HepG2 (cell line): Measurements from ENCODE around the gene SLC12A5. TPM values are rescaled to one million over a fixed set of nuclear protein-coding genes. Genes with fewer than 3 reads are reported as not detected.

Source experiments
- CENPX ChIP-seq: sonication (generic); formaldehyde crosslinking; IDR thresholded peaks from 2 replicates; pipeline ENCODE4 v1.9.0; 2021; ENCODE audit warnings: mild to moderate bottlenecking, missing genetic modification reagents, moderate library complexity
- HDAC1 ChIP-seq: sonication (generic); formaldehyde crosslinking; IDR thresholded peaks from 2 replicates; pipeline ENCODE4 v1.5.1; 2020; ENCODE audit warnings: mild to moderate bottlenecking, missing genetic modification reagents
- SOX5 ChIP-seq: IDR thresholded peaks from 2 replicates; pipeline ENCODE4 v1.6.1; 2016; ENCODE audit warnings: borderline replicate concordance
- ZFP1 ChIP-seq: IDR thresholded peaks from 2 replicates; pipeline ENCODE4 v1.6.1; 2016
- ZNF589 ChIP-seq: sonication (generic); formaldehyde crosslinking; conservative IDR thresholded peaks from 2 replicates; pipeline ENCODE4 v1.8.0; 2022; ENCODE audit warnings: mild to moderate bottlenecking, moderate library complexity, missing genetic modification reagents
- ZNF605 ChIP-seq: sonication (generic); formaldehyde crosslinking; IDR thresholded peaks from 2 replicates; pipeline ENCODE4 v1.8.0; 2022; ENCODE audit warnings: mild to moderate bottlenecking, missing genetic modification reagents
- polyA plus RNA-seq, 8 experiments: library from polyadenylated mRNA; depleted of rRNA in 3 of 8; stranded (reverse) in 7 of 8; unstranded in 1 of 8; fragments of >200 nt; fragmentation: Illumina TruSeq in 4 of 8; extraction: Trizol in 4 of 8; gene quantifications; 2 replicates each; pipeline versions ENCODE4 v1.2.1 to v1.2.3, GENCODE V29; 2011 to 2016; ENCODE audit warnings: low read depth in 4 of 8, missing spikeins in 1 of 8, mixed read lengths in 1 of 8; ENCODE audit not compliant: insufficient read depth in 1 of 8
- total RNA-seq, 5 experiments: library from RNA; depleted of rRNA; stranded (reverse); fragments of >200 nt; fragmentation: Illumina TruSeq; extraction: Trizol; gene quantifications; 2 replicates each; pipeline ENCODE4 v1.2.3, GENCODE V29; 2016; ENCODE audit warnings: low read depth in 1 of 5
- TF ChIP-seq, protein P1 (sequence below): sonication (generic); formaldehyde crosslinking; IDR thresholded peaks from 2 replicates; pipeline ENCODE4 v1.4.0; 2020; ENCODE audit warnings: missing genetic modification reagents
- TF ChIP-seq, protein P2 (sequence below), 2 experiments: sonication (generic) in 1 of 2; formaldehyde crosslinking in 1 of 2; IDR thresholded peaks; 2 replicates each; pipeline versions ENCODE4 v1.4.0 to v1.6.1; 2016 to 2020; ENCODE audit warnings: borderline replicate concordance in 1 of 2, low read depth in 1 of 2, mild to moderate bottlenecking in 1 of 2, missing genetic modification reagents in 1 of 2
- TF ChIP-seq, protein P3 (sequence below): sonication (generic); formaldehyde crosslinking; IDR thresholded peaks from 2 replicates; pipeline ENCODE4 v1.4.0; 2020; ENCODE audit warnings: missing genetic modification reagents
- TF ChIP-seq, protein P4 (sequence below): sonication (generic); formaldehyde crosslinking; IDR thresholded peaks from 2 replicates; pipeline ENCODE4 v1.4.0; 2020; ENCODE audit warnings: missing genetic modification reagents

SLC12A5 gene
- total and polyA plus RNA-seq, 2 of the 13 experiments (the other 11 are each of a cell fraction or from before 2014, with no cell fraction given): 4.3 to 5.4 TPM

DNA sequence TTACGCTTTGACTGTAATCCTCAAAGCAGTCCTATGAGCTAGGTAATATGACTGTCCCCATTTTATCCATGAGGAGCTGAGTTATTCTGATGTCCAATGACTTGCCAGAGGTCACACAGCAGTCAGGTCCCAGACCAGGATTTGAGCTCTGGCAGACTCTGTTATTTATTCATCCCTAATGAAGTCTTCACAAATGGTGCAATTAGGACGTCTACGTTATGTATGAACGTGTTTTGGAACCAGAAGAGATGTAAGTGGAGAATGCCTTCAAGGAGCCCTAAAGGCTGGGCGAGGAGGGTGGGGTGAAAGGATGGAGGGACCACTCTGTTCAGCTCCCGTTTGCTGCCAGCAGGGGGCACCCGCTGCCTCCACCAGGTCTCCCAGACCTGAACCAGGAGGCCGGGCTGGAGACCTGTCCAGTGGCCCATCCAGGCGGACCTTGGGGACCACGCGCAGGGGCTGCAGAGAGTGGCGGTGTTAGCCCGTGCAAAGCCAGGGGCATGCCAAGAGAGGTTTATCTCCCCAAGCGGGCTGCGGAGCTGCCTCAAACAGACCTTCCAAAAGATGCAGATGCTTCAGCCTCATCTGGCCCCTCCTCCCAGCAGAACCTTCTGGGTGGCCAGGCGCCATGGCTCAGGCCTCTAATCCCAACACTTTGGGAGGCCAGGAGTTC is 41.8 kb upstream of the SLC12A5 start (continued):
- TF ChIP-seq, protein P1, sequence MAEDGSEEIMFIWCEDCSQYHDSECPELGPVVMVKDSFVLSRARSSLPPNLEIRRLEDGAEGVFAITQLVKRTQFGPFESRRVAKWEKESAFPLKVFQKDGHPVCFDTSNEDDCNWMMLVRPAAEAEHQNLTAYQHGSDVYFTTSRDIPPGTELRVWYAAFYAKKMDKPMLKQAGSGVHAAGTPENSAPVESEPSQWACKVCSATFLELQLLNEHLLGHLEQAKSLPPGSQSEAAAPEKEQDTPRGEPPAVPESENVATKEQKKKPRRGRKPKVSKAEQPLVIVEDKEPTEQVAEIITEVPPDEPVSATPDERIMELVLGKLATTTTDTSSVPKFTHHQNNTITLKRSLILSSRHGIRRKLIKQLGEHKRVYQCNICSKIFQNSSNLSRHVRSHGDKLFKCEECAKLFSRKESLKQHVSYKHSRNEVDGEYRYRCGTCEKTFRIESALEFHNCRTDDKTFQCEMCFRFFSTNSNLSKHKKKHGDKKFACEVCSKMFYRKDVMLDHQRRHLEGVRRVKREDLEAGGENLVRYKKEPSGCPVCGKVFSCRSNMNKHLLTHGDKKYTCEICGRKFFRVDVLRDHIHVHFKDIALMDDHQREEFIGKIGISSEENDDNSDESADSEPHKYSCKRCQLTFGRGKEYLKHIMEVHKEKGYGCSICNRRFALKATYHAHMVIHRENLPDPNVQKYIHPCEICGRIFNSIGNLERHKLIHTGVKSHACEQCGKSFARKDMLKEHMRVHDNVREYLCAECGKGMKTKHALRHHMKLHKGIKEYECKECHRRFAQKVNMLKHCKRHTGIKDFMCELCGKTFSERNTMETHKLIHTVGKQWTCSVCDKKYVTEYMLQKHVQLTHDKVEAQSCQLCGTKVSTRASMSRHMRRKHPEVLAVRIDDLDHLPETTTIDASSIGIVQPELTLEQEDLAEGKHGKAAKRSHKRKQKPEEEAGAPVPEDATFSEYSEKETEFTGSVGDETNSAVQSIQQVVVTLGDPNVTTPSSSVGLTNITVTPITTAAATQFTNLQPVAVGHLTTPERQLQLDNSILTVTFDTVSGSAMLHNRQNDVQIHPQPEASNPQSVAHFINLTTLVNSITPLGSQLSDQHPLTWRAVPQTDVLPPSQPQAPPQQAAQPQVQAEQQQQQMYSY: no peak
- TF ChIP-seq, protein P2, sequence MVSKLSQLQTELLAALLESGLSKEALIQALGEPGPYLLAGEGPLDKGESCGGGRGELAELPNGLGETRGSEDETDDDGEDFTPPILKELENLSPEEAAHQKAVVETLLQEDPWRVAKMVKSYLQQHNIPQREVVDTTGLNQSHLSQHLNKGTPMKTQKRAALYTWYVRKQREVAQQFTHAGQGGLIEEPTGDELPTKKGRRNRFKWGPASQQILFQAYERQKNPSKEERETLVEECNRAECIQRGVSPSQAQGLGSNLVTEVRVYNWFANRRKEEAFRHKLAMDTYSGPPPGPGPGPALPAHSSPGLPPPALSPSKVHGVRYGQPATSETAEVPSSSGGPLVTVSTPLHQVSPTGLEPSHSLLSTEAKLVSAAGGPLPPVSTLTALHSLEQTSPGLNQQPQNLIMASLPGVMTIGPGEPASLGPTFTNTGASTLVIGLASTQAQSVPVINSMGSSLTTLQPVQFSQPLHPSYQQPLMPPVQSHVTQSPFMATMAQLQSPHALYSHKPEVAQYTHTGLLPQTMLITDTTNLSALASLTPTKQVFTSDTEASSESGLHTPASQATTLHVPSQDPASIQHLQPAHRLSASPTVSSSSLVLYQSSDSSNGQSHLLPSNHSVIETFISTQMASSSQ (IDR thresholded peaks at IDR 0.05; ENCODE audit: low read depth): no peak
- TF ChIP-seq, protein P2 (CRISPR knock-in tag; IDR thresholded peaks at IDR 0.05; ENCODE audit: borderline replicate concordance): no peak
- TF ChIP-seq, protein P3, sequence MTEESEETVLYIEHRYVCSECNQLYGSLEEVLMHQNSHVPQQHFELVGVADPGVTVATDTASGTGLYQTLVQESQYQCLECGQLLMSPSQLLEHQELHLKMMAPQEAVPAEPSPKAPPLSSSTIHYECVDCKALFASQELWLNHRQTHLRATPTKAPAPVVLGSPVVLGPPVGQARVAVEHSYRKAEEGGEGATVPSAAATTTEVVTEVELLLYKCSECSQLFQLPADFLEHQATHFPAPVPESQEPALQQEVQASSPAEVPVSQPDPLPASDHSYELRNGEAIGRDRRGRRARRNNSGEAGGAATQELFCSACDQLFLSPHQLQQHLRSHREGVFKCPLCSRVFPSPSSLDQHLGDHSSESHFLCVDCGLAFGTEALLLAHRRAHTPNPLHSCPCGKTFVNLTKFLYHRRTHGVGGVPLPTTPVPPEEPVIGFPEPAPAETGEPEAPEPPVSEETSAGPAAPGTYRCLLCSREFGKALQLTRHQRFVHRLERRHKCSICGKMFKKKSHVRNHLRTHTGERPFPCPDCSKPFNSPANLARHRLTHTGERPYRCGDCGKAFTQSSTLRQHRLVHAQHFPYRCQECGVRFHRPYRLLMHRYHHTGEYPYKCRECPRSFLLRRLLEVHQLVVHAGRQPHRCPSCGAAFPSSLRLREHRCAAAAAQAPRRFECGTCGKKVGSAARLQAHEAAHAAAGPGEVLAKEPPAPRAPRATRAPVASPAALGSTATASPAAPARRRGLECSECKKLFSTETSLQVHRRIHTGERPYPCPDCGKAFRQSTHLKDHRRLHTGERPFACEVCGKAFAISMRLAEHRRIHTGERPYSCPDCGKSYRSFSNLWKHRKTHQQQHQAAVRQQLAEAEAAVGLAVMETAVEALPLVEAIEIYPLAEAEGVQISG (CRISPR knock-in tag): 0 out of 2 replicates have a peak, but pooled peaks have one; percentile 32
- no peak for TF ChIP-seq HDAC1 (CRISPR knock-in tag)
- TF ChIP-seq, protein P4, sequence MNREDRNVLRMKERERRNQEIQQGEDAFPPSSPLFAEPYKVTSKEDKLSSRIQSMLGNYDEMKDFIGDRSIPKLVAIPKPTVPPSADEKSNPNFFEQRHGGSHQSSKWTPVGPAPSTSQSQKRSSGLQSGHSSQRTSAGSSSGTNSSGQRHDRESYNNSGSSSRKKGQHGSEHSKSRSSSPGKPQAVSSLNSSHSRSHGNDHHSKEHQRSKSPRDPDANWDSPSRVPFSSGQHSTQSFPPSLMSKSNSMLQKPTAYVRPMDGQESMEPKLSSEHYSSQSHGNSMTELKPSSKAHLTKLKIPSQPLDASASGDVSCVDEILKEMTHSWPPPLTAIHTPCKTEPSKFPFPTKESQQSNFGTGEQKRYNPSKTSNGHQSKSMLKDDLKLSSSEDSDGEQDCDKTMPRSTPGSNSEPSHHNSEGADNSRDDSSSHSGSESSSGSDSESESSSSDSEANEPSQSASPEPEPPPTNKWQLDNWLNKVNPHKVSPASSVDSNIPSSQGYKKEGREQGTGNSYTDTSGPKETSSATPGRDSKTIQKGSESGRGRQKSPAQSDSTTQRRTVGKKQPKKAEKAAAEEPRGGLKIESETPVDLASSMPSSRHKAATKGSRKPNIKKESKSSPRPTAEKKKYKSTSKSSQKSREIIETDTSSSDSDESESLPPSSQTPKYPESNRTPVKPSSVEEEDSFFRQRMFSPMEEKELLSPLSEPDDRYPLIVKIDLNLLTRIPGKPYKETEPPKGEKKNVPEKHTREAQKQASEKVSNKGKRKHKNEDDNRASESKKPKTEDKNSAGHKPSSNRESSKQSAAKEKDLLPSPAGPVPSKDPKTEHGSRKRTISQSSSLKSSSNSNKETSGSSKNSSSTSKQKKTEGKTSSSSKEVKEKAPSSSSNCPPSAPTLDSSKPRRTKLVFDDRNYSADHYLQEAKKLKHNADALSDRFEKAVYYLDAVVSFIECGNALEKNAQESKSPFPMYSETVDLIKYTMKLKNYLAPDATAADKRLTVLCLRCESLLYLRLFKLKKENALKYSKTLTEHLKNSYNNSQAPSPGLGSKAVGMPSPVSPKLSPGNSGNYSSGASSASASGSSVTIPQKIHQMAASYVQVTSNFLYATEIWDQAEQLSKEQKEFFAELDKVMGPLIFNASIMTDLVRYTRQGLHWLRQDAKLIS: no peak
- no peak for TF ChIP-seq ZNF589 (CRISPR knock-in tag)
- TF ChIP-seq ZFP1: no peak
- 0 out of 2 replicates have a peak, but pooled peaks have one; percentile 11 for TF ChIP-seq SOX5 (CRISPR knock-in tag)
- no peak for TF ChIP-seq ZNF605
- TF ChIP-seq CENPX: no peak
